ENCODE results near the gene RALGAPA1.
"Not testable (repeated sequence)": the region's sequence is repeated elsewhere in the genome, so short reads cannot be mapped to it uniquely, and the experiment has no call there.

- not testable (repeated sequence) for TF ChIP-seq POLR2A (IDR thresholded peaks at IDR 0.05; ENCODE audit: low read depth, low read length); TAF1 (IDR thresholded peaks at IDR 0.05; ENCODE audit: borderline replicate concordance, low read depth, low read length)
Measured at GRCh38 chr14:35683688-35684087, 125.4 kb downstream of the RALGAPA1 start.

Data from GM12892 (cell line).